GM19351 (cell line): ENCODE measurements around the gene RAPGEF4.

Experiments
- ATAC-seq: cut with Tn5 transposase; IDR thresholded peaks from one replicate; pipeline ENCODE4 v1.9.1; 2021; ENCODE audit warnings: mild to moderate bottlenecking, moderate library complexity; ENCODE audit not compliant: unreplicated experiment

RAPGEF4 gene

DNA sequence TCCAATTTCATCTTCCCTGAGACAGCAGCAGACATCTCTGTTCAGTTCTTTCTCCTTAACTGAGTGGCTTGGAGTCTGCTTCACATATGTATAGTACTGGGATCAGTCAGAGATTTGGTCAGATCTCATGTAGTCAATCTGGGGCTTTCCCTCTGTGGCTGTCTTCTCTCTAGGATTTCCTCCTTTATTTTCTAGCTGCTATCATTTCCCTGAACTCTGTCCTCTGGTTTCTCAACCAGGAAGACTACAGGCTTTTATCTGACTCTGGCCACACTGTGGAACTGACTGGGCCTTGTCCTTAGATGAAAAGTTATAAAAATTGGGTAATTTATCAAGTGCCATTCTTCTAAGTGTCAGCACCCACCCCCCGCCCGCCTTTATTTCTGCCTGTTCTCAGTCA lies 121.0 kb downstream of the RAPGEF4 start:
- ATAC-seq, result no peak

DNA sequence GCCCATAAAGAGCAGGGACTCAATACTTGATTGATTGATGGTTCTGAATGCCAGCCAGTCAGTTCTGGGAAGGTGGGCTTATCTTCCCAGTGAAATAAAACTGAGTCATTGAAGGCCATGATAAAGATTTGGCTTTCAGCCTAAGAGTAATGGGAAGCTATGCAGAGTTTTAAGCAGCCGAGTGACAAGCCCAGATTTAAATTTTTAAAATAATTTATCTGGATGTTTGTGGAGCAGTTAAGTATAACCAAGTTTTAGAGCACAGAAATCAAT lies 122.8 kb downstream of the RAPGEF4 start:
- no peak for ATAC-seq

DNA sequence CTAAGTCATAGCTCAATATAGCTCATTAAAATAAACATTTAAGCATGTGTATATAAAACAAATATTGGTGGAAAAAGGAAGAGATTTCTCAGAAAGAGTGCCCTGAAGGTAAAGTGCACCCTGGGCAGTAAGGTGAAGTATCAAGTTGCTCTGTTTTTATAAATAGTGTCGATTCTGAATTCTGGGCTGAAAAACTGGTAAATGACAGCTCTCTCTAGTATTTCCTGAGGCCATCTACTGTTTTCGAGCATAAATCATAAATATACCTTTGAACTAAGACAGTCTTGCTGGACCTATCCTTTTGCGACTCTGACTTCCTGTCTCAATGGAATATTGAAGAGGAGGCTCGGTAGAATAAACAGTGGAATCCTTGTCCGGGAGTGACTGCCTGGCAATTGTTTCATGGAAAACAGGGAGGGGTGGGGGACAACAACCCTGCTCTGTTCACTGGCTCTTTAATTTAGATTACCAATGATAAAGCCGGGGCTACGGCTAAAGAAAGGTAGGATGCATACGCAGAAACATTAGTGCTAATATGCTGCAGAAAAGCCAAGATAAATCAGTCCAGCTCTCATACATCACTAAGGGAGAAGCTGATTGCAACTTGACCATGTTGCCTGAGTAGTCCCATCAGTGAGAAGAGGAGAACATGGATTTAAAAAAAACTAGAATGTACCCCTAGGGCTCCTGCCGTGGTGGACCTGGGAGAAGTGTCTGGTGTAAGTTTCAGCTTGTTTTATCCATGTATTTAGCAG lies 124.1 kb downstream of the RAPGEF4 start:
- no peak for ATAC-seq

DNA sequence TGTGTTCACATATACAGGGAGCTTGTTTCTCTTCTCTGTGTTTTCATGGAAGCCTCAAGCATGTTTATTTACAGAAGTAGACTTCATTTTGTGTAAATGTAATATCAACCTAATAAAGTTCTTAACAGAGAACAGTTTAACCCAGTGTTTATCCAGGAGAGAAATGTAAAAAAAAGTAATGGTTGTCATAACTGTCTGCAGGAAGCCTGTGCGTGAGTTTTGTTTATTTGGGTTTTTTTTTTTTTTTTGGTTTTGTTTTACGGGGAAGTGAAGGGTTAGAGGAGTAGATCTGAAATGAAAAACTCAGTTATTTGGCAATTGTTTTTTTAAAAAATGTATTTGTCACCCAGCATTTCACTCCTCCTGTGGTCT lies 124.7 kb downstream of the RAPGEF4 start:
- ATAC-seq, result no peak

GRCh38 chr2:172861098-172861497 lies 125.5 kb downstream of the RAPGEF4 start:
- ATAC-seq, result no peak

GRCh38 chr2:172861656-172862476 lies 126.2 kb downstream of the RAPGEF4 start:
- ATAC-seq, result no peak

DNA sequence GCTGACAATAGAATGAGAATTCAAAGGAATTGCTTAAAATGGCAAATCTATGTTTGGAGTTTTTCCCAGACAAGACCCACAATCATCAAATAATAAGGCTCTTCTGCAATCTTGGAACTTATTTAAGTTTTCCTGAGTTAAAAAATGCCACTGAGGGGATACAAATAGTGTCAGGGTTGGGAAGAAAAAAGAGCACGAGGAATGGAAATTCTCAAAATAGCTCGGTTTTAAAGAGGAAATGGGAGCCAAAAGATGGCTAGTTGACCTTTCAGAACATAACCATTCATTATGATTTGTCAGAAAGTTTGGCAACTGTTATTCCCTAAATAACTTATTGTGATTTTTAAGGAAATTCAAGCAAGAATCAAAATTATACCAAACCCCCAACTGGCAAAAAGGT lies 127.7 kb downstream of the RAPGEF4 start:
- no peak for ATAC-seq

DNA sequence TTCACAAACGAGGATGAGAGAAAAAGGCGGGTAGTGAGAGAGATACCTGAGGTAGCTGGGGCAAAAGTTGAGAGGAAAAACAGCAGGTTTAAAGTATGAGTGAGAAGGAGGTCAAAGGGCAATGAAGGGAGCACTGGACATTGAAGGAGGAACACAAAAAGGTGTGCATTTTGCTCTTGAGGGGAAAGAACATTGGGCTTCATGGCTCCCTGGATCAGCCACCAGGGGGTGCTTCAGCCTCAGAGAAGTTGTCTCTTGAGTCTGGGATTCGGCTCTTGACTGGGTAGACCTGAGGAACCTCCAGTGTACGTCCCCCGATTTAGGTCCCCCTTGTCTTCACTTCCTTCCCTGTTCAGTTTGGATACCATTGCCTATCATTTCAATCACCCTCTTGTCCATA lies 128.5 kb downstream of the RAPGEF4 start:
- ATAC-seq, result peak; percentile 58

DNA sequence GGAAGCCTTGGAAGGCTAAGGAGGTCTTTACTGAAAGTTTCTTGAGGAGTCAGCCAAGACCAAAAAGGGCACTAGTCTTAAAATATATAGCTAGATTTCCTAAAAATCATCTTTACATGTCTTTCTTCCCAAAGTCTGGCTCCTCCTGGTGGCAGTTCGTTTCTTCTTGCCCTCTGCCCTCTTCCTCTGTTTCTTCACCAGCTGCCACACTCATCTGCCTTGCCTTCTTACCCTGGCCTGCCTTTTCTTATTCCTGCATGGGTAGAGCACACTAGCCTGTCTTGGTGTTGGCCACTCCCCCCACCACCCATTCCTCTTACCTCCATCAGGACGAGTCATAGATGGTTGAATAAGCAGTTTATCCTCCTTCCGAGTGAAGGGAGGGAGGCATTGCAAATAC lies 129.8 kb downstream of the RAPGEF4 start:
- no peak for ATAC-seq

- no peak for ATAC-seq
Observed at GRCh38 chr2:172869861-172870260, 134.2 kb downstream of the RAPGEF4 start.

- no peak for ATAC-seq
Observed at GRCh38 chr2:172870396-172870795, 134.8 kb downstream of the RAPGEF4 start.

GRCh38 chr2:172877826-172878225 lies 142.2 kb downstream of the RAPGEF4 start:
- ATAC-seq, result no peak

DNA sequence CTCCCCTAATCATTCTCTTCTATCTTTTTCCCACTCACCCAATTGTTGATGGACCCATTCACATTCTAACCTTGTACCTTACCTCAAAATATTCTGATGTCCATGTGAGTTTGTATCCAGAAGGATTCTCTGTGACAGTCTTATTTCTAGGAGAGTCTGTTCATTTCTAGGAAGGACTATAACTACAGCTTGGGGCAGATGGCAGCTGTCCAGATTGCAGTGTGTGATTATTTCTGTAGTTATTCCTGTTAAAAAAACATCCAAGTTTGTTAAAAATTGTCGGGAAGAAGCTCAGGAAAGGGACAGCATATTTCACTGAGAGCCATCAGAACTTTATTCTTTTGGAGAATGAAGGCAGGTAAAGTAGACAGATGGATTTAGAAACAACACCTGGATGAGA lies 142.6 kb downstream of the RAPGEF4 start:
- ATAC-seq, result no peak

DNA sequence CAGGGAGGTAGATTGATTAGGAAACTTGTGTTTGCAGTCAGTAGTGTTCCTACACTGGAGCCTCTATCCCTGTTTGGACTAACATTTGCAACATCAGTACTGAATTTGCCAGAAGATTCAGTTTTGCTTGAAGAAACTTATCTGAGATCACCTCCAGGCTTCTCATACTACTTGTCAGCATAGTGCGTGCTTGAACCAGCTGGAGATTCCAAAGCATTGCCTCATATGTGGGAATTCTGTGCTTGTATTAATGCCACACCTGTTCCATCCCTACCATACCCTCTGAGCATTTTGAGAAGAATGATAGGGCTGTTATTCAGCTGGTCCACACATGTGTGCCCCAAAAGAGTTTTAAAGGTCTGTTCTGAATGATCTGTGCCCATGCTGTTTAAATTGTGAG lies 148.7 kb downstream of the RAPGEF4 start:
- no peak for ATAC-seq

- no peak for ATAC-seq
Observed at GRCh38 chr2:172885996-172886395, 150.4 kb downstream of the RAPGEF4 start.

DNA sequence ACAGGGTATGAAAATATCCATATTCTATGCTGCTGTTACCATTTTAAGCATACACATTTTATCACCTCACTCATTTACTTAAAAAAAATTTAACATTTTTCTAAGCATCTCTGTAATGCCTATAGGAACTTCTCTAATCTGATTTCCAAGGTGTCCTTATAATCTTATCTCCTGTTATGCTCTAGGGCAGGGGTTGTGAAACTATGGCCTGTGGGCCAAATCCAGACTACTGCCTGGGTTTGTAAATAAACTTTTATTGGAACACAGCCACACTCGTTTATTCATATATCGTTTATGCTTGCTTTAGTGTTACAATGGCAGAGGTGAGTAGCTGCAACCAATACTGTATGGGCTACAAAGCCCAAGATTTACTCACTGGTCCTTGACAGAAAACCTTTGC lies 151.6 kb downstream of the RAPGEF4 start:
- no peak for ATAC-seq

GRCh38 chr2:172888714-172889669 lies 153.3 kb downstream of the RAPGEF4 start:
- no peak for ATAC-seq

DNA sequence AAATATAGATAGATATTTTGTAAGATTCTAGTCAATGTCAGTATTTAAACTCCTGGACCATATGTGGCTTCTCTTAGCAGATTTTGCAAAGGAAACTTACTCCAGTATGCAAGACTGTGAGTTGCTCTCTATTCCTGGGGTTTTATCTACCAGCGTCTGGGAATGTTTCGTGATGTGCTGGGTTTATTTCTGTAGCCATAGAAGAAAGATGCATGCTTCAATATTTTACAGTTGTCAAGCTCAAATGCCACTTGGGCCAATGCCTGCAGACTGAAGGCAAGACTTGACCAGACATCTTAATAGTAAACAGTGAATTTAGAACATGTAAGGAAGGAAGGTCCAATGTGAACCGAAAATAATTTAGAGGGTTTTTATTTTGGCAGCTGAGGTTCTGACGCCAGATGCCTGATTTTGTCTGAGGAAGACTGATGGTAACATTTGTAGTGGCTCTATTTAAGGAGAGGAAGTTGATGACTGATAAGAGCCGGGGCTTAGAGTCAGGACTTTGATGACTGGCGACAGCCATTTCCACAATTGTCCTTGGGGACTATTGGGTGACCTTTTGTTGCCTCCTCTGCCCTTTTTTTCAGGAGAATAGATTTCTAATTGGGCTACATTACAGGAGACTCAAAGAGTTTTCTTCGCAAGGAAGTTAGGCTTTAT lies 154.3 kb downstream of the RAPGEF4 start:
- ATAC-seq, result no peak

GRCh38 chr2:172893111-172893510 lies 157.5 kb downstream of the RAPGEF4 start:
- no peak for ATAC-seq

DNA sequence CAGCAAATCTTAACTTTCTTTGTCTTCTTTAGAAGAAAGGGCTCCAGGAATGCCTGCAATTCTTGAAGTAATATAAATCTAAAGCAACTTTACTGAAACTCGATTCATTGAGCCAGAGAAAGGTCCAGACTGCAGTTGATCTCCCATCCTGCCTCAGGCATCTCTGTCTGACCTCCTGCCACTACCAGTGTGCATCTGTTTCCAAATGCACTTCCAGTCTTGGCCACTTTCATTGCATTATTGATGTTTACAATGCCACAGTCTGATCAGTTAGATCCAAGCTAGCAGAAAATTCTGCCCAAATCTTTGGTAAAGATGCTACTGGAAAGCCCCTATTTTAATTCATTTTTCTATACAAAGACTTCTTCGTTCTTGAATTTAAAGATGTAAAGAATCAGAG lies 158.0 kb downstream of the RAPGEF4 start:
- ATAC-seq, result no peak
